Activated CD4-positive, alpha-beta T cell treated with anti-CD3 and anti-CD28 coated beads, Interleukin-10, Interleukin-2, amounts not matched to agents 100 ng/mL and 50 ng/mL, durations not matched to agents 16 hours and 8 hours (primary cell): ENCODE data around the gene ACSS2.
A peak's percentile ranks its signal among the peaks of the same experiment; 100 is the strongest.

Experiments used
- DNase-seq: peaks from one replicate; pipeline ENCODE4 v3.0.0-alpha.2; 2020

Gene ACSS2

GRCh38 chr20:34876406-34877282 is at the start of gene ACSS2:
TSS of gene ACSS2 (plus strand) at chr20:34876612. CDS start at chr20:34876646, 34 bp downstream.
- DNase-seq = peak; percentile 98

- DNase-seq = no peak
Measured at GRCh38 chr20:34829191-34829590, 47.2 kb upstream of the ACSS2 start.

DNA sequence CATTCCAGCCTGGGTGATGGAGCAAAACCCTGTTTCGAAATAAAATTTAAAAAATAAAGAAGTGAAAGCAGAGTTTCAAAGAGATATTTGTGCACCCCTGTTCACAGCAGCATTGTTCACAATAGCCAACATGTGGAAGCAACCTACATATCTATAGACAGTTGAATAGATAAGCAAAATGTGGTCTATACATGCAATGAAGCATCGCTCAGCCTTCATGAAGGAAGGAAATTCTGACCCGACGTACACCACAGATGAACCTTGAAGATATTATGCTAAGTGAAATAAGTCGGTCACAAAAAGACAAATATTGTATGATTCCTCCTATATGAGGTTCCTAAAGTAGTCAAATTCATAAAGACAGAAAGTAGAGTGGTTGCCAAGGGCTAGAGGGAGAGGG is 44.5 kb upstream of the ACSS2 start:
- no peak for DNase-seq

DNA sequence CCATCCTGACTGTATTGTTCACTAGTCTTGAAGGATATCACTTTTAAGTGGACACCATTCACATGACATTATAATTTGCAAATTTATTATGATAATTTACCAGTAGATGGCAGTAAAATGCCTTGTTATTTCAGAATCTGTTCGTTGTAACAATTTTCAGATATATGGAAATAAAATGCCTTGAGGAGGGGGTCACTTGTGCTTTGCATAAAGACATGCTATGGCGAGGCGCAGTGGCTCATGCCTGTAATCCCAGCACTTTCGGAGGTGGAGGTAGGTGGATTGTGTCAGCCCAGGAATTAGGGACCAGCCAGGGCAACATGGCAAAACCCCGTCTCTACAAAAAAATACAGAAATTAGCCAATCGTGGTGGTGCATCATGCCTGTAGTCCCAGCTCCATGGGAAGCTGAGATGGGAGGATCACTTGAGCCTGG is 41.9 kb upstream of the ACSS2 start:
- DNase-seq = peak; percentile 49

DNA sequence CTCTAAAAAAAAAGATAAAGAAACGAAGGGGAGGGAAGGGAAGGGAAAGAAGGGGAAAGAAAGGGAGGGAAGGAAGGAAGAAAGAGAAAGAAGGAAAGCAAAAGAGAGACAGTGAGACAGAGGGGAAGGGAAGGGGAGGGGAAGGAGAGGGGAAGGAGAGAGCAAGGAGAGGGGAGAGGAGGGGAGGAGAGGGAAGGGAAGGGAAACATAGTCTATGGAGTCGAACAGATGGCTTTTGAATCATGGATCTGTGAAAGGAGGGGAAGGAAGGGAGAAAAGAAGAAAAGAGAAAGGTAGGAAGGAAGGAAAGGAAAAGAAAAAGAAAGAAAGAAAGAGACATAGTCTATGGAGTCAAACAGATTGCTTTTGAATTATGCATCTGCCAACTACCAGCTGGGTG is 34.3 kb upstream of the ACSS2 start:
- no peak for DNase-seq

- DNase-seq = no peak
Measured at GRCh38 chr20:34843421-34843820, 33.0 kb upstream of the ACSS2 start.

DNA sequence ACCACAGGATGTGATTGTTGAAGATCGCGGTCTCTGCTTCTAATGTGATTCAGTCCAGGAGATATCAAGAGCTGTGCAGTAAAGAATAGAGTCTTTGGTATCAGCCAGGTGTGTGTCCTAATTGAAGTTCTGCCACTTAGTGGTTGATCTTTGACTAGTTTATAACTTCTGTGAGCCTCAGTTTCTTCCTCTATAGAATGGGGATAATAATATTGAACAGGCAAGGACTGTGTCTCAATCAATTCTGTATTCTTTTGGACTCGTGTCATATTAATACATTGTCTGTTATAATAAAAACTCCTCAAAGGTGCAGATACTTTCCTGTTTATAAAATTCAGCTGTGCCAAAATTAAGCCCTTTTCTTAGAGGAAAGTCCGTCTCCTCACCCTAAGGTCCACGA is 27.8 kb upstream of the ACSS2 start:
- no peak for DNase-seq

DNA sequence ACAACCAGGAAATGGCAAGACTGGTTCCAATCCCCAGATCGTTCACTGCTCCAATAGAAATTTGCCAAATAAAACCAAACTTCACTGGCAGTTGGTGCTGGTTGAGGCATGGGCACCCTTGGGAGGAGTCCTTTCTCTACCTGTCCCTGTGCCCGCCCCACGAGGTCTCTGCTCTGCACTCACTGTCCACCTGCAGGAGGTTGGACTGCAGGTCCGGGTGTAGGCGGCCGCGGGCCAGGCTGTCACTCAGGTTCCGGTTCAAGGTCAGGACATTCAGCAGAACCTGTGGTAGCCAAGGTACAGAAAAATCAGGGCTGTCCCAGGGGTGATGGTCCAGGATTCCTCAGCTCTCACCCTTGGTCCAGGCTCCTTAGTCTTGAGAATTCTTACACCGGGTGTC is 26.6 kb upstream of the ACSS2 start:
- DNase-seq = no peak

DNA sequence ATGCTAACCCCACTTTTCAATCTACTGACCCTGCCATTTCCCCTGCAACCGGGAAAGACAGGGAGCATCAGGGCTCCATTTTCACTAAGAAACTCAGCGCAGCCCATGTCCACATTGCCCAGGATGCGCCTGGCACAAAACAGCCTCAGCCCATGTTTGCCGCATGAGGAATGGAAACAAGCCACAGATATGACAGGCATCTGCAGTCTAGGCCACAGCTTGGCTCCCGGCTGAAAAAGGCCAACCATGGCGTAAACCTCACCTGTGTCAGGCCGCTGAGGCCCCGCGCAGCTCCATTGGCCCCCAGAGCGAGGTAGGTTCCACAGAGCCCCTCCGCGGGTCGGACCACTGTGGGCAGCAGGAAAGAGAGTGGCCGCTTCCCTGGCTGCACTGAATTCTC is 25.4 kb upstream of the ACSS2 start:
- DNase-seq = no peak

GRCh38 chr20:34852298-34852697 is 24.1 kb upstream of the ACSS2 start:
- no peak for DNase-seq

GRCh38 chr20:34859367-34859766 is 17.0 kb upstream of the ACSS2 start:
- no peak for DNase-seq

DNA sequence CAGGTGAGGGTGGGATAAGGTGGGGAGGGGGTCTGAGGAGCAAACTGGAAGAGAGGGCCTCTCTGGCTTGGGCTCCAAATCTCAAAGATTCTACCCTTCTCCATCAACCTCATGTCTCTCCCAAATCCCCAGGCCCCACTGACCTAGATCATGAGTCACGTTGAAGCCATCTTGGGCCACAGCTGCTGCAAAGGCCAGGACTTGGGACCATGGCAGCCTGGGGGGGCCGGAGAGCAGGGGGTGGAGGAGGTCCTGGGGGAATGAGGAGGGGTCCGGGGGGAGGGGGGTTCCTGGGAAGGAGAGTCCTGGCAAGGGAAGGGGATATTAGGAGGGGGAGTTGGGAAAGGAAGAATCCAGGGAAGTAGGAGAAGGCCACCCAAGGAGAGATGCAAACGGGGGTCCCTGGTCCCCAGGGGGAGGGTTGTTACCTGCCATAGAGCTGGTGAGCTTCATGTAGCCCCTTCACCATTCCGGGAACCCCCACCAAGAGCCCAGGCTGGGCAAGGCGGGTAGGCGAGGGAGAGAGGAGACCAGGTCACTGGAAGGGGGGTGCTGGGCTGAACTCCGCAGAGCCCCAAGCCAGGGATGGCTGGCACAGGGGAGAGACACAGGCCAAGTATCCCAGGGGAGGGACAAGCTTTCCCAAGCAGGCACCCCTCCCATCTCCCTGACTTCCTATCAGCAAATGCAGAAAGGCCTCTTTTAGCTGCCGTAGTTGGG is 16.4 kb upstream of the ACSS2 start:
- DNase-seq = no peak

- no peak for DNase-seq
Measured at GRCh38 chr20:34861386-34862084, 14.9 kb upstream of the ACSS2 start.

GRCh38 chr20:34862724-34863123 is 13.7 kb upstream of the ACSS2 start:
- DNase-seq = no peak

DNA sequence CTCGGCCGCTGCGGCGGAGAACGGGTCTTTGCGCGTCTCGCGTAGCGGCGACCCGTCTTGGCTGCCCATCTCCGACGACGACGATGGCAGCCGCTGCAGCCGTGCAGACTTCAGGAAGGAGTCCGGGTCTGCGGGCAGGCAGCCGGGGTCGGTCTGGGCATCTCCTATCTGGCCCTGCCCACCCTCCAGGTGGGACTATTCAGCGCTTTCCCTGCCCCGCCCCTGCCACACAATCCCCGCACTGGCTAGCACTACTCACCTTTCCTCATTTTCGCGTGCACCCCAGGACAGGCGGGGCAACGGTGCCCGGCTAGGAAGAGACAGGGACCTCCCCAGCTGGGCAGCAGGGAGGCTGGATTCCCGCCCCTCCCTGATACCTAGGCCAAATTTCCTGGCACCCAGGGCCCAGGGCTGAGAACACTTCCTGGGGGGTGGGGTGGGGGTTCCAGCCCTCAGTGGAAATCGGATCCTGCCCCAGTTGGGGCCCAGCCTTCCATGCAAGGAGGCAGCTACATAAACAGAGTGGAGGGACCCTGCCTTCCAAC is 12.9 kb upstream of the ACSS2 start:
- no peak for DNase-seq

DNA sequence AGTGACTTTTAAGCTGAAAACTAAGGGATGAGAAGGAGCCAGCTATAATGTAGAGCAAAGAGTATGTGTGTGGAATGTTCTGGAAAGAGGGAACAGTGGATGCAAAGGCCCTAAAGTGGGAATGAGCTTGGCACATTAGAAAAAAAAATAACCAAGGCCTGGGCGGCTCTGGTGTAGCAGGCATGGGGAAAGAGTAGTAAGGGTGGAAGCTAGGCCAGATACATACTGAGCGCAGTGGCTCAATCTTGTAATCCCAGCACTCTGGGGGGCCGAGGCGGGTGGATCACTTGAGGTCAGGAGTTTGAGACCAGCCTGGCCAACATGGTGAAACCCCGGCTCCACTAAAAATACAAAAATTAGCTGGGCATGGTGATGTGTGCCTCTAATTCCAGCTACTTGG is 12.2 kb upstream of the ACSS2 start:
- DNase-seq = no peak

DNA sequence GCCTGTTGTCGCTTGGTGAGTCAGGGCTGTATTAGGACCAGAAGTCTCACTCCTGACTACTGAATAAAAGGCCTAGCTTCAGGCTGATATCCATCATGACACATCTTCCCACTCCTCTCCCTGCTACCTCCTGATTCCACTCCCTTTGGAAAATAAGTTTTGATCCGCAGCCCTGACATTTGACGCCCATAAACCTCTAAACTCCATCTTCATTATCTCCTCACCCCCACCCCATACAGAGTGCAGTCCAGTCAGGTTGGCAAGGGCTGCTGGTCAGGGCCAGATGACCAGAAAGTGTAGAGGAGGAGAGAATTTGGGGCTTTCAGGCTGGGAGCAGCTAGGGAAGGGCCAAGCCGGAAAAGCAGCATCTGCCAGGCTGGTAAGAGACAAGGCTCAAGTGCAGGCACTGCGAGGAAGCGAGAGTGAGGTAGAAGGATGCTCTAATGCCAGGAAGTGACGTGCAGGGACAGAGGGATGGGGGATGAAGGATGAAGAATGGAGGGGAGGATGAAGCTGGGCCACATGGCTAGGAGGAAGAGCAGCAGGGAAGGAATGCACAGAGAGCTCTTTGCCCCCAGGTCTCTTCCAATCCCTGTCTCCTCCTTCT is 5.0 kb upstream of the ACSS2 start:
- DNase-seq = no peak

GRCh38 chr20:34871966-34872621 is 4.3 kb upstream of the ACSS2 start:
- no peak for DNase-seq

DNA sequence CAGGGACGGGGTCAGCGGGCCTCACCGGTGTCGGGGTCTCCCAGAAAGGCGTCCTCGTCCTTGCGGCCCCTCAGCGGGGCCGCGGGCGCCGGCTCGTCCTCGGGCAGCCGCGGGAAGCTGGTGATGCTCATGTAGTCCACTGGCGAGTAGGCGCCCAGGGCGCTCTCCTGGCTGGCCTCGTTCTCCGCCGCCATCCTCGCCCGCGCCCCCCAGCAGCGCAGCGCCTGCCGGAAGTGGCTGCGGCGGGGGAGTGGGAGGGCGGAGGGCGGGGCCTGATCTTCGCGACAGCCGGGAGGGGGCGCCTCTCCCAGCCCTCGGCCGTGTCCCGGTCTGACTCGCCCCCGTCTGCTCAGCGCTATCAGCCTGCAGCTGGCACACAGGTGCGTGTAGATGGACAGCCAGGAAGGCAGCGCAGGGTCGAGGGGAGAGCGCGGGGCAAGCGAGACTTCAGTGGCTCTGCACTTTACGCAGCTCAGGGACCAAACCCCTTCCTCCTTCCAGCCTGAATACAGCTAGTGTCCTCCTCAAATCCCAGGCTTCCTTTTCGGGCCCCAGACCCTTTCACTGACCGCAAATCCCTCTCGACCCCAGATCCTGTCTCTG is 3.7 kb upstream of the ACSS2 start, which contains the start of gene GGT7:
Gene GGT7, minus strand, starts transcription at position 235 of the 603 bp plus-strand sequence. Its CDS starts 41 bp downstream, at position 194.
- DNase-seq = peak; percentile 87

GRCh38 chr20:34873583-34874093 is 2.8 kb upstream of the ACSS2 start:
- DNase-seq = no peak

DNA sequence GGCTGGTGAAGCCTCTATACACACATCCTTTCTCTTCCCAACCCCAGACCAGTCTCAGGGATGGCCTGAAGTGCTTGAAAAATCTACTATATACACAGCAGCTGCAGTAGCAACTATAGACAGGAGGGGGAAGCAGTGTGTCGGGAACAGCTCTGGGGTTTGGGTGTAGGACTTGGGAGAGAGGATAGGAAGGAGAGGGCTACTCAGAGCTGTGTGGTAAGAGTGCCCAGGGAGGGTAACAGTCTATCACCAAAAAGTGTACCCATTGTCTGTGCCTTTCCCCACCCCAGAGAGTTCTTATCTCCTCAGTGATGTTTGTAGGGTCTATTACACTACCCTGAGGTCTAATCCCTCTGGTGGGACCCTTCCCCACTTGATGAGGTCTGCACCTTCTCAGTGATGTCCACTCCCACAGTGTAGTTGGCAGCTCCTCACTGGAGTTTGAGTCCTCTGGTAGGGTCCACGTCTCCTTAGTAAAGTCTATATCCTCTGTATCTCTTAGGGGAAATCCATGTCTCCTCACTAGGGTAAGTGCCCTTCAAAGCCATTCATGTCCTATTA is 2.2 kb upstream of the ACSS2 start:
- DNase-seq = peak; percentile 82
